ENCODE data around the gene DNM2.
A peak's percentile ranks its signal among the peaks of the same experiment; 100 is the strongest.

The DNM2 gene

DNA sequence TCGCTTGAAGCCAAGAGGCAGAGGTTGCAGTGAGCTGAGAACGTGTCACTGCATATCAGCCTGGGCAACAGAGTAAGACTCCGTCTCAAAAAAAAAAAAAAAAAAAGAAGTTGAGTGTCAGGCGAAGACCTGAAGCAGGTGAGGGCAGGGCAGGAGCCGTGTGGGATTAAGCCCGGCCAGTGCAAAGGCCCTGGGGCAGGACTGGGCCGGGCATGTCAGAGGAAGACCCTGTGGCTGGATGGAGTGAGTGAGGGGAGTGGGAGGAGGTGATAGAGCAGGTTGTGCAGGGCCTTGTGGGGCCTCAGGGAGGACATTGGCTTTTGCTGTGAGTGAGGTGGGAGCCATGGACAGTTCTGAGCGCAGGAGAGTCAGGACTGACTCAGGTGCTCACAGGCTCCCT is 70.3 kb downstream of the DNM2 start:
- peak overlapping the region; percentile 34 for H3K27ac Mint-ChIP-seq
- H3K4me3 Mint-ChIP-seq, result no peak overlapping the region
- no peaks in the 10 kb centered on the region for H3K27me3 Mint-ChIP-seq
- no peaks in the 10 kb centered on the region for H3K4me1 Mint-ChIP-seq (ENCODE audit: low read depth)
- H3K9me3 Mint-ChIP-seq (ENCODE audit: low read depth), result no peaks in the 10 kb centered on the region
- no peaks in the 10 kb centered on the region for H3K36me3 Mint-ChIP-seq

DNA sequence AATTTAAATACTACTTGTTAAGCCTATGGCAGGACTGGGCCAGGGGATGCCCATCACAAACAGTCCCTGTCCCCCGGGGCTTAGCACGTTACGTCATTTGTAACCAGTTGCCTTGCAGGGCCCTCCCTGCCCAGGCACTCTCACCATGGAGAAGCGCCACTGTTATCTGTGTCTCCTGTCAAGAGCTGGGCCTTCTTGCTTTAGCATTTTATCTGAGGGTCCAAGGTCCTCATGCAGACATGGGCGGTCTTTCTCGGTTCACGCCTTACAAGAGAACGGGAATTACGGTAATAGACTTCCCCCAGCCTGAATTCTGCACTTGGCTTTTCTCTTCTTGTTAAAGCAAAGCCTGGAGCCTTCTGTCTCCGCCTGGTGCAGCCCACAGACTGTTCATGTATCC is 72.0 kb downstream of the DNM2 start:
- H3K27me3 Mint-ChIP-seq, result no peaks in the 10 kb centered on the region
- H3K36me3 Mint-ChIP-seq, result no peaks in the 10 kb centered on the region
- no peak overlapping the region for H3K4me3 Mint-ChIP-seq
- no peak overlapping the region for H3K27ac Mint-ChIP-seq
- H3K9me3 Mint-ChIP-seq (ENCODE audit: low read depth), result no peaks in the 10 kb centered on the region
- no peaks in the 10 kb centered on the region for H3K4me1 Mint-ChIP-seq (ENCODE audit: low read depth)

DNA sequence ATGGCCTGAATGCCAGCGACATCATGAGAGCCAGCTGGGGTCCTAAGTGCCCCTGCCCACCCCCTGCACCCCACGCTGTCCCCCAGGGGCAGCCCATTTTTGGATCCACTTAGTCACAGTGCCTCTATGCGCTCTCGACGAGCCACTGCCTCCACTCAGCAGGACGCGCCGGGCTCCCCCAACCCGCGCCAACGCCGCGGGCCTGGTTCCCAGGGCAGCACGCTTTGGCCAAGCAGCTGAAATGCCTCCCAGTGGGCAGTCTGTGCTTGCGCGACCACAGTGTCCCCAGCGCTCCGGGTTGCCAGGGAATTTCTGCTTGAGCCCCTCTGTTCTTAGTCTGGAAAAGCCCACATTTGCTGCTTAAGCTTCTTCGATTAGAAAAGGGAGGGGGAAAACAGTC is 78.8 kb downstream of the DNM2 start:
- H3K27ac Mint-ChIP-seq, result peak overlapping the region; percentile 96
- H3K9me3 Mint-ChIP-seq (ENCODE audit: low read depth), result no peaks in the 10 kb centered on the region
- peaks cover 23% of the 10 kb centered on the region for H3K4me1 Mint-ChIP-seq (ENCODE audit: low read depth)
- H3K36me3 Mint-ChIP-seq, result peaks cover 8% of the 10 kb centered on the region
- no peak overlapping the region for H3K4me3 Mint-ChIP-seq
- no peaks in the 10 kb centered on the region for H3K27me3 Mint-ChIP-seq

GRCh38 chr19:10797078-10797477 is 79.2 kb downstream of the DNM2 start:
- Mint-ChIP-seq H3K36me3 (peaks cover 8% of the 10 kb centered on the region), H3K9me3 (ENCODE audit: low read depth) (no peaks in the 10 kb centered on the region), H3K4me3 (peak overlapping the region; percentile 75), H3K4me1 (ENCODE audit: low read depth) (peaks cover 23% of the 10 kb centered on the region), H3K27ac (peak overlapping the region; percentile 96), H3K27me3 (no peaks in the 10 kb centered on the region)

- Mint-ChIP-seq H3K36me3 (peaks cover 8% of the 10 kb centered on the region), H3K9me3 (ENCODE audit: low read depth) (no peaks in the 10 kb centered on the region), H3K4me1 (ENCODE audit: low read depth) (peaks cover 23% of the 10 kb centered on the region), H3K4me3 (peak overlapping the region; percentile 75), H3K27ac (peak overlapping the region; percentile 96), H3K27me3 (no peaks in the 10 kb centered on the region)
These were observed 79.8 kb downstream of the DNM2 start for GRCh38 chr19:10797541-10798256.

DNA sequence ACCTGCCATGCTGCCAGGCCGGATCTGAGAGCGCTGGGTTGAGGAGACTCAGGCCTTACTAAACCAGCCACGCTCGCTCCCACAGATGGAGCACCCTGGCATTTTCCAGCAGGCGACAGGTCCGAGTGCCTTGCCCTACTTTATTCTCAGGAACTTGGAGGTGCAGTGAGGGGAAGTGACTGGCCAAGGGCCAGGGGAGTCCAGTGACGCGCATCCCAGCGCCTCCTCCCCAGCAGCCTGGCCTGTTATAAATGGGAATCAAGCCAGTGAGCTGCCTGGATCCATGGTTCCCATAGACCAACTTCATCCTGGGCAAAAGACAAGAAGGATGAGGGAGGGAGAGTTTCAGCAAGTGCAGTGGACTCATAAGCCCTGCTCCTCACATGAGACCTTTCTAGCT is 82.6 kb downstream of the DNM2 start:
- Mint-ChIP-seq H3K9me3 (ENCODE audit: low read depth) (no peaks in the 10 kb centered on the region), H3K27me3 (no peaks in the 10 kb centered on the region), H3K36me3 (peaks cover 6% of the 10 kb centered on the region), H3K27ac (no peak overlapping the region), H3K4me1 (ENCODE audit: low read depth) (peaks cover 22% of the 10 kb centered on the region), H3K4me3 (no peak overlapping the region)

- H3K36me3 Mint-ChIP-seq, result peaks cover 3% of the 10 kb centered on the region
- peaks cover 15% of the 10 kb centered on the region for H3K4me1 Mint-ChIP-seq (ENCODE audit: low read depth)
- H3K4me3 Mint-ChIP-seq, result no peak overlapping the region
These were observed 84.6 kb downstream of the DNM2 start for GRCh38 chr19:10802479-10802878.

GRCh38 chr19:10803252-10803651 is 85.4 kb downstream of the DNM2 start:
- no peak overlapping the region for H3K27ac Mint-ChIP-seq

More at GRCh38 chr19:10802479-10802878, 84.6 kb downstream of the DNM2 start:
- Mint-ChIP-seq H3K27me3 (no peaks in the 10 kb centered on the region), H3K9me3 (ENCODE audit: low read depth) (no peaks in the 10 kb centered on the region), H3K27ac (no peak overlapping the region)

DNA sequence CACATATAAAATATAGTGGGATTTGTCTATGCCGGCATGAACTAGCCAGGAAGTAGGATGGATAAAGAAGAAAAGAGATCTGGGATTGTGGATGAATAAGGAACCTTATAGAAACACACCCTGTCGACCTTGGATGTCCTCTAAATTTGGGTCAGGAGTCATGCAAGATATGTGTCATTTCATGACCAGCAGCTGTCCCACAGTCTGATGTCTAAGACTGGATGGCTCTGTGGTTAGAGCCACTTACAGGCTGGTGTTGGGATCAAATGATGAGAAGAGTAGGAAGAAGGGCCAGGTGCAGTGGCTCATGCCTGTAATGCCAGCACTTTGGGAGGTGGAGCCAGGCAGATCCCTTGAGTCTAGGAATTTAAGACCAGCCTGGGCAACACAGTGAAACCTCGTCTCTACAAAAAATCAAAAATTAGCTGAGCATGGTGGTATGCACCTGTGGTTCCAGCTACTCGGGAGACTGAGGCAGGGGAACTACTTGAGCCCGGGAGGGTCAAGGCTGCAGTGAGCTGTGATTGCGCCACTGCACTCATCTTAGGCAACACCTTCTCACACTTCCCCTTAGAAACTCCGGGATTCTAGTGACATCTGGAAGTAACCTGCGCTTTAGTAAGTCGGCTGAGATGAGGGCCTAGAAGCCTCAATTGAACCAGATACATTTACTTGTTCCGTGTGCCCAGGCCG is 87.3 kb downstream of the DNM2 start:
- Mint-ChIP-seq H3K4me3 (no peak overlapping the region), H3K27ac (peak overlapping the region; percentile 61), H3K27me3 (no peaks in the 10 kb centered on the region), H3K4me1 (ENCODE audit: low read depth) (peaks cover 11% of the 10 kb centered on the region), H3K9me3 (ENCODE audit: low read depth) (no peaks in the 10 kb centered on the region), H3K36me3 (peaks cover 4% of the 10 kb centered on the region)

More at GRCh38 chr19:10803252-10803651, 85.4 kb downstream of the DNM2 start:
- Mint-ChIP-seq H3K4me1 (ENCODE audit: low read depth) (peaks cover 7% of the 10 kb centered on the region), H3K9me3 (ENCODE audit: low read depth) (no peaks in the 10 kb centered on the region), H3K4me3 (no peak overlapping the region), H3K27me3 (no peaks in the 10 kb centered on the region), H3K36me3 (peaks cover 2% of the 10 kb centered on the region)

GRCh38 chr19:10805758-10806247 is 87.9 kb downstream of the DNM2 start:
- no peaks in the 10 kb centered on the region for H3K27me3 Mint-ChIP-seq
- H3K9me3 Mint-ChIP-seq (ENCODE audit: low read depth), result no peaks in the 10 kb centered on the region
- H3K36me3 Mint-ChIP-seq, result peaks cover 4% of the 10 kb centered on the region
- no peak overlapping the region for H3K27ac Mint-ChIP-seq
- H3K4me1 Mint-ChIP-seq (ENCODE audit: low read depth), result peaks cover 11% of the 10 kb centered on the region
- H3K4me3 Mint-ChIP-seq, result no peak overlapping the region

DNA sequence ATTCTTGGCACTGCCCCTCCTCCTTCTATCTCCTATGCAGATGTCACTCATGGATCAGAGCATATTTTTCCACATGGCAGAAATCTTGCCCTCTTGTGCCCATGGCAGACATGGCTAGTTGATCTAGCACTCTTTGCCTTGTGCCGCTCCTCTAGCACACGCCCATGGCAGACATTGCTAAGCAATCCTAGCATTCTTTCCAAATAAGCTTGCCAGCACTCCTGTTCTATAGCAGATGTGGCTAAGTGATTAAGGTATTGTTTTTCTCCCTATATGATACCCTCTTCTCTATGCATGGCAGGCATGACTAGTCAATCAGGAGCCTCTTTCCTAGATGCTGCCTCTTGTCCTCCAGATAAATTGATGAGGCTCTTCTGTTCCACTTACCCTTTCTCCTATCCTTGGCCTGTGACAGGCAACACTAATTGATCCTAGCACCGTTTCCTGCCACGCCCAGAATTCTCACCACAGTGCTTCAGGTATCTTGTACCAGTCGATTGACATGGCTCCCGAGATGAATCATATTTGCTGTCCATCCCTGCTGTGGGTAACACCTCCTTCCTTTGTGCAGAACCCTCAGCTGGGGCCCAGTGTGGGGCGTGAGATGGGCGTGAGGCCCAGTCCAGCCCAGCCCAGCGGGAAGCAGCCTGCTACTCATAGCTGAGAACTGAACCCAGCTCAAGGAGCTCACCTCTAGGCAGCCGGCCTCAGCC is 91.2 kb downstream of the DNM2 start:
- Mint-ChIP-seq H3K4me1 (ENCODE audit: low read depth) (peaks cover 16% of the 10 kb centered on the region), H3K9me3 (ENCODE audit: low read depth) (no peaks in the 10 kb centered on the region), H3K36me3 (peaks cover 4% of the 10 kb centered on the region), H3K27me3 (no peaks in the 10 kb centered on the region), H3K27ac (no peak overlapping the region), H3K4me3 (peak overlapping the region; percentile 14)

- peaks cover 3% of the 10 kb centered on the region for H3K36me3 Mint-ChIP-seq
- H3K4me3 Mint-ChIP-seq, result no peak overlapping the region
- H3K27me3 Mint-ChIP-seq, result no peaks in the 10 kb centered on the region
- H3K4me1 Mint-ChIP-seq (ENCODE audit: low read depth), result peaks cover 16% of the 10 kb centered on the region
- H3K27ac Mint-ChIP-seq, result no peak overlapping the region
- no peaks in the 10 kb centered on the region for H3K9me3 Mint-ChIP-seq (ENCODE audit: low read depth)
These were observed 91.9 kb downstream of the DNM2 start for GRCh38 chr19:10809651-10810285.

DNA sequence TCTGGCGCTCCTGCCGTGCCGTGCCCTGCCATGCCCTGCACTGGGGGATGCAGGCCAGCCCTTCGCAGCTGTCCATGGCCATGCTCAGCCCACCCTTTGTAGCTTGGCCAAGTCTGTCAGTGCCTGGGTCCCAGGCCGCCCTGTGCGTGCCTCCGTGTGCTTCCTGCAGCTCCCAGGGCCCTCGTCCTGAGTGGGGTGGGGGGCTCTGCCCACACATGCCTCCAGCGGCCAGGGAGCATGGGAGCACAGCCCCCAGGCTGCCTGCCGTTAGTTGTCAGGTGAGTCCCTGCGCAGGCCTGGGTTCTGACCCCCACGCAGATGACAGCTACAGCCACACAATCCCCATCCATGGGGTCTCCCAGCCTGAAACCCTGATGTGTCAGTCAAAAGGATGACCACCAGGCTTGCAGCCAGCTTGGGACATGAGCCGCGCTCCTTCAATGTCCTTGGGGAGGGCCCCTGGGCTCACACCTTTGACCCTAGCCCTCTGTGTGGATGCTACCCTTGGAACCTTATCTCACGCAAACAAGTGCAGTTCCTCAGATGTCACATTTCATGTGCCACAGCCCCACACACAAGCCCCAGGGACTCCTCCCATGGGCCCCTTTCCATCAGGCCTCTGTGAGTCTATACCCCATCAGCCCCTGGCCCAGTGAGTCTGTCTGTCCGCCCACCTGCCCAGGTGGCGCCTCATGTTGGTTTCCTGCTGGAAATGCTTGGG is 93.7 kb downstream of the DNM2 start:
- no peak overlapping the region for H3K27ac Mint-ChIP-seq
- no peak overlapping the region for H3K4me3 Mint-ChIP-seq
- H3K4me1 Mint-ChIP-seq (ENCODE audit: low read depth), result peaks cover 16% of the 10 kb centered on the region
- no peaks in the 10 kb centered on the region for H3K27me3 Mint-ChIP-seq
- peaks cover 2% of the 10 kb centered on the region for H3K36me3 Mint-ChIP-seq
- no peaks in the 10 kb centered on the region for H3K9me3 Mint-ChIP-seq (ENCODE audit: low read depth)

GRCh38 chr19:10812196-10812595 is 94.3 kb downstream of the DNM2 start:
- Mint-ChIP-seq H3K27ac (no peak overlapping the region), H3K4me1 (ENCODE audit: low read depth) (peaks cover 16% of the 10 kb centered on the region), H3K4me3 (no peak overlapping the region), H3K9me3 (ENCODE audit: low read depth) (no peaks in the 10 kb centered on the region), H3K27me3 (no peaks in the 10 kb centered on the region), H3K36me3 (peaks cover 2% of the 10 kb centered on the region)

All from activated naive CD8-positive, alpha-beta T cell (primary cell).